Measurements from ENCODE around the gene B3GALT5. TPM values are rescaled to one million over a fixed set of nuclear protein-coding genes. Genes with fewer than 3 reads are reported as not detected.
A peak's percentile ranks its signal among the peaks of the same experiment; 100 is the strongest.

Gene B3GALT5
- total and polyA plus RNA-seq, 2 experiments from 2014 or later: 3.1 to 7.0 TPM

DNA sequence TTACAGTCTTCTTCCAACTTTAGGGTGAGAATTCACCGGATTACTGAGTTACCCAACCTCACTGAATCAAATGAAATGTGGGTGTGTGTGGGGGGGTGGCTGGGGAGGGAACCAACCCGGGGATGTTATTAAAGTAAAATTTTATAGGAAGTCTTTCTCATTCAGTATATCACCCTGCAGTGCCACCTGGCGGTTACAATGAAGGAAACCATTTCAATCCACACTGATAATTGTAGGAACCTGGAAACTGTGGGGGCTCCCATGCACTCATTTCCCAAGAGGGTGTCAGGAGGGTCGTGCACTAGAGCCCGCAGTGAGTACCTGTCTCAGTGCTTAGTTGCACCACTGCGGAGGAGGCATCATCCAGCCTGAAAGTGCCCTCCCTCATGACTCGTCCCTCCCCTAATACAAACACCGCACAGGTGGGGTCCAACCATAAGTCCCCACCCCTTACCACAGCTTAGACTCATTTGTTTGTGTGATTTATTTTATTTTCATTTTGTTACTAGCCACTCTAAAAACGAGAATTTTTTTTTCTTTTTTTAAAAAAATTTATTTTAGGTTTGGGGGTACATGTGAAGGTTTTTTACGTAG lies 103.2 kb downstream of the B3GALT5 start:
- H3K27ac ChIP-seq: no peak overlapping the region
- no peaks in the 10 kb centered on the region for H3K4me1 ChIP-seq (ENCODE audit: insufficient read depth)
- no peaks in the 10 kb centered on the region for H3K9me3 ChIP-seq (ENCODE audit: low read depth)
- no peaks in the 10 kb centered on the region for H3K9me2 ChIP-seq (replicated peaks; ENCODE audit: insufficient read depth)
- no peak overlapping the region for H2AFZ ChIP-seq
- no peaks in the 10 kb centered on the region for H3K27me3 ChIP-seq
- WGBS (ENCODE audit: low lambda C conversion rate, missing lambda C conversion rate): 39% methylated on average over 10 of the region's 10 CpGs
- TF ChIP-seq, protein P1, sequence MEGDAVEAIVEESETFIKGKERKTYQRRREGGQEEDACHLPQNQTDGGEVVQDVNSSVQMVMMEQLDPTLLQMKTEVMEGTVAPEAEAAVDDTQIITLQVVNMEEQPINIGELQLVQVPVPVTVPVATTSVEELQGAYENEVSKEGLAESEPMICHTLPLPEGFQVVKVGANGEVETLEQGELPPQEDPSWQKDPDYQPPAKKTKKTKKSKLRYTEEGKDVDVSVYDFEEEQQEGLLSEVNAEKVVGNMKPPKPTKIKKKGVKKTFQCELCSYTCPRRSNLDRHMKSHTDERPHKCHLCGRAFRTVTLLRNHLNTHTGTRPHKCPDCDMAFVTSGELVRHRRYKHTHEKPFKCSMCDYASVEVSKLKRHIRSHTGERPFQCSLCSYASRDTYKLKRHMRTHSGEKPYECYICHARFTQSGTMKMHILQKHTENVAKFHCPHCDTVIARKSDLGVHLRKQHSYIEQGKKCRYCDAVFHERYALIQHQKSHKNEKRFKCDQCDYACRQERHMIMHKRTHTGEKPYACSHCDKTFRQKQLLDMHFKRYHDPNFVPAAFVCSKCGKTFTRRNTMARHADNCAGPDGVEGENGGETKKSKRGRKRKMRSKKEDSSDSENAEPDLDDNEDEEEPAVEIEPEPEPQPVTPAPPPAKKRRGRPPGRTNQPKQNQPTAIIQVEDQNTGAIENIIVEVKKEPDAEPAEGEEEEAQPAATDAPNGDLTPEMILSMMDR (IDR thresholded peaks at IDR 0.05; ENCODE audit: poor library complexity): peak; percentile 79
- TF ChIP-seq EZH2phosphoT487 (IDR thresholded peaks at IDR 0.05; ENCODE audit: low read depth, severe bottlenecking, unreplicated experiment): no peak
- TF ChIP-seq EZH2 (IDR thresholded peaks at IDR 0.05; ENCODE audit: borderline replicate concordance): no peak
- DNase-seq (ENCODE audit: low spot score): peak; percentile 73
- H4K20me1 ChIP-seq (ENCODE audit: insufficient read depth, poor library complexity, severe bottlenecking): no peaks in the 10 kb centered on the region
- no peak overlapping the region for H3K4me2 ChIP-seq
- H3K4me3 ChIP-seq: no peak overlapping the region
- no peaks in the 10 kb centered on the region for H3K79me2 ChIP-seq
- H3K36me3 ChIP-seq (replicated peaks; ENCODE audit: insufficient read depth, low read depth): no peaks in the 10 kb centered on the region

DNA sequence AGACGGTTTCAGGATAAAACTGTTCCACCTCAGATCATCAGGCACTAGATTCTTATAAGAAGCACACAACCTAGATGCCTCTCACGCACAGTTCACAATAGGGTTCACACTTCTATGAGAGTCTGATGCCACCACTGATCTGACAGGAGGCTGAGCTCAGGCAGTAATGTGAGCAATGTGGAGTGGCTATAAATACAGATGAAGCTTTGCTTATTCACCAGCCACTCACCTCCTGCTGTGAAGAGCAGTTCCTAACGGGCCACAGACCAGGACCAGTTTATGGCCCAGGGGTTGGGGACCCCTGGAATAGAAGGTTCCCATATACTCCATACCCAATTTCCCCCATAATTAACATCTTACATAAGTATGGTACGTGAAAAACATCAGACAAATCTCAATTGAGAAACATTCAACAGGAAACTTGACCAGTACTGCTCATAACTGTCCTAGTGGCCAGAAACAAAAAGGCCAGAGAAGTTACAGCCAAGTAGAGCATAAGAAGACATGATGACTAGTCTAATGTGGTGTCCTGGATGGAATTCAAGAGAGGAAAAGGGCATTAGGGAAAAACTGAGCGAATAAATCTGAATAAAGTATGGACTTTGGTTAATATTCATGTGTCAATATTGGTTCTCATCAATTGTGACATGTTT lies 107.5 kb downstream of the B3GALT5 start:
- Histone ChIP-seq H3K36me3 (replicated peaks; ENCODE audit: insufficient read depth, low read depth) (no peaks in the 10 kb centered on the region), H4K20me1 (ENCODE audit: insufficient read depth, poor library complexity, severe bottlenecking) (no peaks in the 10 kb centered on the region), H3K27ac (no peak overlapping the region), H3K9me3 (ENCODE audit: low read depth) (no peaks in the 10 kb centered on the region), H2AFZ (no peak overlapping the region), H3K79me2 (no peaks in the 10 kb centered on the region), H3K9me2 (replicated peaks; ENCODE audit: insufficient read depth) (no peaks in the 10 kb centered on the region), H3K4me1 (ENCODE audit: insufficient read depth) (no peaks in the 10 kb centered on the region), H3K4me2 (no peak overlapping the region), H3K27me3 (no peaks in the 10 kb centered on the region), H3K4me3 (no peak overlapping the region)
- WGBS (ENCODE audit: low lambda C conversion rate, missing lambda C conversion rate): 94% methylated on average over 5 of the region's 5 CpGs
- TF ChIP-seq EZH2 (IDR thresholded peaks at IDR 0.05; ENCODE audit: borderline replicate concordance): no peak
- TF ChIP-seq, protein P1 (IDR thresholded peaks at IDR 0.05; ENCODE audit: poor library complexity): no peak
- TF ChIP-seq EZH2phosphoT487 (IDR thresholded peaks at IDR 0.05; ENCODE audit: low read depth, severe bottlenecking, unreplicated experiment): no peak
- DNase-seq (ENCODE audit: low spot score): no peak

DNA sequence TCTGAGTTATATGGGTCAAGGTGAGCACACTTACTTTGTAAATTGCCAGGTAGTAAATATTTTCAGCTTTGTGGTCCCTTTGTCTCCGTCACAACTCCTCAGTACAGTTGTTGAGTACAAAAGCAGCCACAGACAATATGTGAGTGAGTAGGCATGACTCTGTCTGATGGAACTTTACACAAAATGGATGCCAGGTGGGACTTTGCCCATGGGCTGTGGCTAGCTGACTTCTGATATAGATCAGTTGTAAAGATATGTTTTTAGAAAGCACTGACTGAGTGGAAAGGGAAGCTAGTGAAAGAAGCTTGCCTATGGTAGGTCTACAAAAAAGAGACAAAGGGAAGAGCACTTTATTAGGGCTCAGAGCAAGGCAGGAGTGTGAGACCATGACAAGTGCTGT lies 109.1 kb downstream of the B3GALT5 start:
- no peak for TF ChIP-seq EZH2phosphoT487 (IDR thresholded peaks at IDR 0.05; ENCODE audit: low read depth, severe bottlenecking, unreplicated experiment)
- TF ChIP-seq EZH2 (IDR thresholded peaks at IDR 0.05; ENCODE audit: borderline replicate concordance): no peak
- TF ChIP-seq, protein P1 (IDR thresholded peaks at IDR 0.05; ENCODE audit: poor library complexity): no peak
- H3K9me2 ChIP-seq (replicated peaks; ENCODE audit: insufficient read depth): no peaks in the 10 kb centered on the region
- no peak overlapping the region for H2AFZ ChIP-seq
- DNase-seq (ENCODE audit: low spot score): peak; percentile 30
- no peak overlapping the region for H3K4me3 ChIP-seq
- no peaks in the 10 kb centered on the region for H3K4me1 ChIP-seq (ENCODE audit: insufficient read depth)
- no peaks in the 10 kb centered on the region for H3K79me2 ChIP-seq
- no peaks in the 10 kb centered on the region for H4K20me1 ChIP-seq (ENCODE audit: insufficient read depth, poor library complexity, severe bottlenecking)
- 93% methylated on average over 1 of the region's 1 CpG for WGBS (ENCODE audit: low lambda C conversion rate, missing lambda C conversion rate)
- H3K27ac ChIP-seq: peak overlapping the region; percentile 61
- H3K36me3 ChIP-seq (replicated peaks; ENCODE audit: insufficient read depth, low read depth): no peaks in the 10 kb centered on the region
- no peaks in the 10 kb centered on the region for H3K27me3 ChIP-seq
- H3K4me2 ChIP-seq: no peak overlapping the region
- H3K9me3 ChIP-seq (ENCODE audit: low read depth): no peaks in the 10 kb centered on the region

Other genes starting within 250 kb of the B3GALT5 start
- gene LCA5L, start 167.2 kb upstream of the B3GALT5 start, total RNA-seq: 0.37 and 0.72 TPM in 2 replicates
- 1.8 and 2.4 TPM in 2 replicates for gene LCA5L, start 167.2 kb upstream of the B3GALT5 start, polyA plus RNA-seq
- gene SH3BGR, start 161.0 kb upstream of the B3GALT5 start, total RNA-seq: 1.8 and 7.7 TPM in 2 replicates
- gene SH3BGR, start 161.0 kb upstream of the B3GALT5 start, polyA plus RNA-seq: 2.5 and 2.8 TPM in 2 replicates
- gene IGSF5, start 132.2 kb downstream of the B3GALT5 start, total RNA-seq: 0.10 and 0.56 TPM in 2 replicates
- gene IGSF5, start 132.2 kb downstream of the B3GALT5 start, polyA plus RNA-seq: 0.86 TPM in 1 of 2 replicates, not detected in the other